Neural cell (in vitro differentiated cells): Measurements from ENCODE around the gene CAMK1.

ENCODE experiments used
- EP300 ChIP-seq: fragments of 450-650 bp; conservative IDR thresholded peaks from 2 replicates; pipeline ENCODE4 v1.6.1; 2014; ENCODE audit warnings: antibody characterized with exemption, mild to moderate bottlenecking, moderate library complexity; ENCODE audit not compliant: poor library complexity, severe bottlenecking
- EZH2 ChIP-seq: fragments of 200-600, 300-800 bp; shearing (Covaris generic), sonication (generic); IDR thresholded peaks from 2 replicates; pipeline ENCODE4 v1.6.1; 2014; ENCODE audit warnings: antibody characterized with exemption, low read length, borderline replicate concordance, mild to moderate bottlenecking; ENCODE audit not compliant: insufficient read depth, poor library complexity, severe bottlenecking
- MXI1 ChIP-seq: fragments of 450-650 bp; conservative IDR thresholded peaks from 2 replicates; pipeline ENCODE4 v1.6.1; 2014; ENCODE audit warnings: antibody characterized with exemption, mild to moderate bottlenecking; ENCODE audit not compliant: poor library complexity, severe bottlenecking
- POLR2AphosphoS5 ChIP-seq: IDR thresholded peaks from 2 replicates; pipeline ENCODE4 v1.6.1; 2012
- REST ChIP-seq: IDR thresholded peaks from 2 replicates; pipeline ENCODE4 v1.6.1; 2012; ENCODE audit warnings: borderline replicate concordance
- SMC3 ChIP-seq: fragments of 450-650 bp; conservative IDR thresholded peaks from 2 replicates; pipeline ENCODE4 v1.6.1; 2014; ENCODE audit warnings: antibody characterized with exemption, mild to moderate bottlenecking, moderate library complexity; ENCODE audit not compliant: poor library complexity
- TF ChIP-seq, protein P1 (sequence below): fragments of 450-650 bp; IDR thresholded peaks from 2 replicates; pipeline ENCODE4 v1.5.1; 2014; ENCODE audit warnings: antibody characterized with exemption, mild to moderate bottlenecking, moderate library complexity; ENCODE audit not compliant: poor library complexity, severe bottlenecking

- TF ChIP-seq, protein P1, sequence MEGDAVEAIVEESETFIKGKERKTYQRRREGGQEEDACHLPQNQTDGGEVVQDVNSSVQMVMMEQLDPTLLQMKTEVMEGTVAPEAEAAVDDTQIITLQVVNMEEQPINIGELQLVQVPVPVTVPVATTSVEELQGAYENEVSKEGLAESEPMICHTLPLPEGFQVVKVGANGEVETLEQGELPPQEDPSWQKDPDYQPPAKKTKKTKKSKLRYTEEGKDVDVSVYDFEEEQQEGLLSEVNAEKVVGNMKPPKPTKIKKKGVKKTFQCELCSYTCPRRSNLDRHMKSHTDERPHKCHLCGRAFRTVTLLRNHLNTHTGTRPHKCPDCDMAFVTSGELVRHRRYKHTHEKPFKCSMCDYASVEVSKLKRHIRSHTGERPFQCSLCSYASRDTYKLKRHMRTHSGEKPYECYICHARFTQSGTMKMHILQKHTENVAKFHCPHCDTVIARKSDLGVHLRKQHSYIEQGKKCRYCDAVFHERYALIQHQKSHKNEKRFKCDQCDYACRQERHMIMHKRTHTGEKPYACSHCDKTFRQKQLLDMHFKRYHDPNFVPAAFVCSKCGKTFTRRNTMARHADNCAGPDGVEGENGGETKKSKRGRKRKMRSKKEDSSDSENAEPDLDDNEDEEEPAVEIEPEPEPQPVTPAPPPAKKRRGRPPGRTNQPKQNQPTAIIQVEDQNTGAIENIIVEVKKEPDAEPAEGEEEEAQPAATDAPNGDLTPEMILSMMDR: no peak
- TF ChIP-seq REST (no peak), EZH2 (no peak), POLR2AphosphoS5 (no peak), EP300 (no peak), SMC3 (no peak), MXI1 (no peak)
These were observed 48.1 kb downstream of the CAMK1 start for GRCh38 chr3:9721700-9722060.
